ENCODE measurements around the gene PIK3CD.

- no peak for TF ChIP-seq CTCF (conservative IDR thresholded peaks at IDR 0.05 in 1 of 2, IDR thresholded peaks at IDR 0.05 in 1 of 2; ENCODE audit: extremely low read depth in 1 of 2, insufficient read depth in 1 of 2, low read depth in 1 of 2, low read length in 2 of 2)
- no peak for TF ChIP-seq EZH2 (IDR thresholded peaks at IDR 0.05; ENCODE audit: borderline replicate concordance, low read length)
Observed at GRCh38 chr1:9755441-9755995, 104.0 kb downstream of the PIK3CD start.
